Cardiac septum (tissue), 1 donor: ENCODE results near the gene QSOX1. TPM values are rescaled to one million over a fixed set of nuclear protein-coding genes. Genes with fewer than 3 reads are reported as not detected.
"Not testable (repeated sequence)": the region's sequence is repeated elsewhere in the genome, so short reads cannot be mapped to it uniquely, and the experiment has no call there.

ENCODE experiments used
- DNase-seq: peaks from one replicate; pipeline ENCODE4 v3.0.0-alpha.2; 2020; ENCODE audit warnings: low spot score
- intact Hi-C: fragments of 100-400 bp; cut with DNase I; formaldehyde crosslinking; loops from one replicate; pipeline ENCODE4 v1.14.0; 2022
- total RNA-seq: library from RNA; stranded (reverse); fragmentation: NEBNext Ultra II Directional; extraction: Animal tissue kit (Norgen Biotek cat#: 25700); gene quantifications from one replicate; pipeline ENCODE4 v1.2.1, GENCODE V29; 2021
- donor health status: DM: no; HTN: no; CAD: no.

Gene QSOX1
- total RNA-seq, 1 donor from 2014 or later = 106 TPM

DNA sequence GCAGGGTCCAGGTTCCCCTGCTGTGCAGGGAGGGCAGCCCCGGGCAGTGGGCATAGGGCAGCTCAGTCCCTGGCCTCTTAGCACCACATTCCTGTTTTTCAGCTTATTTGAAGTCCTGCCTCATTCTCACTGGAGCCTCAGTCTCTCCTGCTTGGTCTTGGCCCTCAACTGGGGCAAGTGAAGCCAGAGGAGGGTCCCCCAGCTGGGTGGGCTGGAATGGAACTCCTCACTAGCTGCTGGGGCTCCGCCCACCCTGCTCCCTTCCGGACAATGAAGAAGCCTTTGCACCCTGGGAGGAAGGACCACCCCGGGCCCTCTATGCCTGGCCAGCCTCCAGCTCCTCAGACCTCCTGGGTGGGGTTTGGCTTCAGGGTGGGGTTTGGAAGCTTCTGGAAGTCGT, 42.6 kb downstream of the QSOX1 start:
- intact Hi-C loops = no loop called here

DNA sequence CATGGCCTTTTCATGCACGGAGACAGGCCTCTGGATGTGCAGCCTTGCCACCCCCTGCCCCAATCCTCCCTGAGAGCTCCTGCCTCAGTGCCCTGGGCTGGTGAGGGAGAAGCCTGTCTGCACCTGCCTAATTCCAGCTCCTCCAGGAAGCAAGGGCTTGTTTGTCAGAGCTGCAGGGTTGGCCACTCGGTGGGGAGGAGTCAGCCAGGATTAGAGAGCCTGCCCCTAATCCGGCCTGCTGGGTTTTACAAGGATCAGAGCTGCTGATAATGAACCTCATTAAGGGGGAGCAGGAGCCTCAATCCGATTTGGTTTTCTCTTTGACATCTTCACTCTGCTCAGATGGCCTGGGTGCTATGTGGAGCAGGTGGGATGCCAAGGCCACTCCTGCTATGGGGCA, 43.5 kb downstream of the QSOX1 start:
- intact Hi-C loops = no loop called here
- no peak for DNase-seq

More for the DNA sequence above, 42.6 kb downstream of the QSOX1 start:
- no peak for DNase-seq

DNA sequence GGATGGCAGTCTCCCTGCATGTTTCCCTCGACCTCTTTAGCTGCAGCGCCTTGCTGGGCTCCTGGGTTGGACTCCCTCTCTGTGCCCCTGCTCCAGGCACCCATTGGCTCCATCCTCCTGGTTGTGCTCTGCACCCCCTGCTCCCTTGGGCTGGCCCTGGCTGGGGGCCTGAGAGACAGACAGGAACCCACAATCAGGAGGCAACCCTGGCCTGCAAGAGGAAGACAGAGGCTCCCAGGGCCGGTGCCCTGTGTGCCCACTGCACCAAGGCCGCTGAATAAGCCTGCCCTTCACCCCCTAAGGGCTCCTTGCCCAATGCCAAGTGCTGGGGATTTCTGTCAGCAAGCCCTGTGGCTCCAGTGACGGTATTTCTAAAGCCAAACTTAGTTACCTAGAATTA, 43.9 kb downstream of the QSOX1 start:
- DNase-seq = no peak
- intact Hi-C loops = no loop called here

DNA sequence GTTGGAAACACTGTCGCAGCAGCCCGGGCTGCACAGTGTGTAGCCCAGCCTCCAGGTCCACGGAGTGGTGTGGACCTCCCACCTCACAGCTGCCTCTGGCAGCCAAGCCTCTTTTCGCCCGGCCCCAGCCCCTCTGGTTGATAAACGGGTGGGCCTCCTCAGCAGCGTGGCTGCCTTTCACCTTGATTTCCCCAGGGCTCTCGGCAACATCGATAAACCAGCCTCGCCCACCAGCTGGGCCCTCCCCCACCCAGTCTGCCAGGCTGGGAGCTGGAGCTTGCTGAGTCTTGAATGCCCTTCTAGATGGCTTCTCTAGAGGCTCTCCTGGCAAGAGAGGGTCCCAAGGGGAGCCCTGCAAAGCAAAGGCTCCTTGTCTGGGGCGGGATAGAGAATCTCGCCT, 44.3 kb downstream of the QSOX1 start:
- intact Hi-C loops = no loop called here
- DNase-seq = no peak

DNA sequence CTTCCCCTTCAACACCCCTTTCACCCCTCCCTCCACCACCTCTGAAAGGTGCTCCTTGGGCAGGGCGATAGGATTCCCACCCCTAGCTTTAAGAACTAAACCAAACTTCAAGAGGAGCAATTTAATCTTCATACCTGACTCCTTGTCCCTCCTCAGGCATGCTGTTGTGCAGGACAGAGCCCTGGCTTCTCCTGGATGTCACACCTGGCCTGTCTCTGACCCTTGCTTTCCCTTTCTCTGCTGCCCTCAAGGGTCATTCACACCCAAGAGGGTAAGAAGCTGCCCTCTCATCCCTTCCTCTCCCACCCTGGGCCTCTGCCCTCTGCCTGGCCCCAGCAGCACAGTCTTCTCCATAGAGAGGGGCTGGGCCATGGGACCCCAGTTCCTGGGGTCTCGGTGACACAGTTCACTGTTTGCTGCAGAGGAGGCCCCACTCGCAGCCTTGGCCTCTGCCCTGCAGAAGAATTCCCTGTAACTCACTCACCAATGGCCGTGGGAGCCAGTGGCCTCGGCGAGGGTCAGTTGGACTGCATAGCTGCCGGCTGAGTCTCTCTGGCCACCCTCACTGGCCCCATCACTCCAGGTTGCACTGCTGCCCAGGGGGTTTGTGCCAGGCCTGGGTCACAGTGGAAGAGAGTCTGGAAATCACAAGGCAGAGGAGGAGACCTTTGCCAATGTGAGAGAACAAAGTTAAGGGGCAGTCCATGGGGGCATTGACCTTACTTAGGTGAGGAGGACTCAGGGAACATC, 47.0 kb downstream of the QSOX1 start:
- intact Hi-C loops = no loop called here
- no peak for DNase-seq

DNA sequence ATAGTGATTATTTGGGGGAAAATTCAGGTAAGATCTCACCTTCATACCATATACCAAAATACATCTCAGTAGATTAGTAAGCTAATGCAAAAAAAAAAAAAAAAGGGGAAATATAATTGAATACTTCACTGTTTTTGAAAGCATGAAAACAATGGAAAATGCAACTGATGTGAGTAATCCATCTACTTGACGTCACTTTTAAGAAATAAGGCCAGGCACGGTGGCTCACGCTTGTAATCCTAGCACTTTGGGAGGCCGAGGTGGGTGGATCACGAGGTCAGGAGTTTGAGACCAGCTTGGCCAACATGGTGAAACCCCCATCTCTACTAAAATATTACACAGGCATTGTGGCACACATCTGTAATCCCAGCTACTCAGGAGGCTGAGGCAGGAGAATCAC, 47.9 kb downstream of the QSOX1 start:
- DNase-seq, intact Hi-C loops: not testable (repeated sequence)

DNA sequence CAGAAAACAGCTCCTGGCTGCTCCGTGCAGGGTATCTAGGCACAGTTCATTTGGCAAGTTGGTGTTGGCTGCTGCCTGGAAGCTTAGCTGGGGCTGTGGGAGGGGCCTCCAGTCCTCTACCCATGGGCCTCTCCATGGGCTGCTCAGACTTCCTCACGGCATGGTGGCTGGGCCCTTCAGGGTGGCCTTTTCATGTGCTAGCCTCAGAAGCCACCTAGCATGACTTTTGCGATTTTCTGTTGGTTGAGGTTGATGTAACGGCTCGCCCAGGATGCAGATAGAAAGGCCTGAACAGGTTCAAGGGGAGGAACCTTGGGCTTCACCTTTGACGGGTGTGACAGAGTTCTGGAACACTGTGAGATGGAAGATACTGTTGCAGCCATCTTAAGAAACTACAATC, 49.6 kb downstream of the QSOX1 start:
- no peak for DNase-seq
- intact Hi-C loops = no loop called here

DNA sequence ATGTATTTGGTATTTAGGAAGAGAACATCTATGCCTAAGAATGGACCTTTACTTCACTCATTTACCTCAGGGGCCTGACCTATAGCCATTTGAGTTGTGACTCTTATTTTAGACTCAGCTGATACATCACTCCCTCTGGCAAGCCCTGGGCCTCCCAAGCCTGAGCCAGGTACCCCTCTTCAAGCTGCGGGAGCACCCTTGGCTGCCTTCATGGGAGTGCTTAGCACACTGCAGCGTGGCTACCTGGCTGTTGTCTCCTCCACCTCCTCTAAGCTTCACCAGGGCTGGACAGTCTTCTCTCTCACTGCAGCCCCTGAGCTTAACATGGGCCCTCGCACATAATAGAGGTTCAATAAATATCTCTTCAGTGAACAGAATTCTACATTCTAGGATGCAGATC, 51.9 kb downstream of the QSOX1 start:
- DNase-seq = no peak
- intact Hi-C loops = no loop called here

DNA sequence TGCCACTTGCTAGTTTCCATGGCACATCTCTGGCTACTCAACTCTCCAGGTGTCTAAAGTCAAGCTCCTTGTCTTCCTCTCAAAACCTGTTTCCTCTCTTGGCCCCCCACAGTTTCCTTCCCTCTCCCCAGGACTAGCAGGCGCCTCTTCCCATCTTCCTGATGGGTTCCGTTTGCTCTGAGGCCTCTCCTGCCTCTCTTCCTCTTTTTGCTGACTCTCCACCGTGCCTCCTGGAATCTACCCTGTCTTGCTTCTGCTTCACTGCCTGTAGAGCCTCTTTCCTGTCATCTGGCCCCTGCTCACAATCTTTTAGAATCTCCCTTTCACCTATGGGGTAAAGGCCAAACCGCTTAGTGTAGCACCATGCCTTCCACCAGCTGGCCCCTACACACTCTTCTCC, 53.6 kb downstream of the QSOX1 start:
- intact Hi-C loops = no loop called here
- DNase-seq = no peak

DNA sequence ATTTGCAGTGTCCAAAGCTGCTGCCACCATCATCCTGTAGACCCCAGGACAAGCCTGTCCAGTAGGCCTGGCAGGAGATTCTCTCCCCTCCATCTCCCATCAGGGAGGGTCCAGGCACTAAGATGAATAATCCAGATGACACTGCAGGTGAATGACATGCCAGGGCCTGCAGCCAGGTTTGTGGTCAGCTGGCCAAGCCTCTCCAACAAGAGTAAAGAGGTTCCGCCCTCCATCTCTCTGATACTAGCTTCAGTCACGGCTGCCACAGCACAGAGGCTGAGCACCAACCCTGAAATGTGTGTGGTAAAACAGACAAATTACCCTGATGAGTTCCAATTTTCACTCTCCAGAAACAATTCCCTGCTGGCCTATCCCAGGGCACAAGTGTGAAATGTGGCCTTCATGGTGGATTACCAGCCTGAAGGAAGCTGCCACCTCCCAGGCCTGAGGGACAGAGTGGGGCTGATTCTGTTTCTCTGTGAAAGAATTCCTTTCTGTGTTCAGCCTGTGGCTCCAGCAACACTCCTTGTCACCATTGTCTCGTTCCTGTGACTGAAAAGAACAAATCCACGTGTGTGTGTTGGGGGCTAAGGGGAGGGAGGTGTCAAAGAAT, 55.4 kb downstream of the QSOX1 start:
- intact Hi-C loops = no loop called here

DNA sequence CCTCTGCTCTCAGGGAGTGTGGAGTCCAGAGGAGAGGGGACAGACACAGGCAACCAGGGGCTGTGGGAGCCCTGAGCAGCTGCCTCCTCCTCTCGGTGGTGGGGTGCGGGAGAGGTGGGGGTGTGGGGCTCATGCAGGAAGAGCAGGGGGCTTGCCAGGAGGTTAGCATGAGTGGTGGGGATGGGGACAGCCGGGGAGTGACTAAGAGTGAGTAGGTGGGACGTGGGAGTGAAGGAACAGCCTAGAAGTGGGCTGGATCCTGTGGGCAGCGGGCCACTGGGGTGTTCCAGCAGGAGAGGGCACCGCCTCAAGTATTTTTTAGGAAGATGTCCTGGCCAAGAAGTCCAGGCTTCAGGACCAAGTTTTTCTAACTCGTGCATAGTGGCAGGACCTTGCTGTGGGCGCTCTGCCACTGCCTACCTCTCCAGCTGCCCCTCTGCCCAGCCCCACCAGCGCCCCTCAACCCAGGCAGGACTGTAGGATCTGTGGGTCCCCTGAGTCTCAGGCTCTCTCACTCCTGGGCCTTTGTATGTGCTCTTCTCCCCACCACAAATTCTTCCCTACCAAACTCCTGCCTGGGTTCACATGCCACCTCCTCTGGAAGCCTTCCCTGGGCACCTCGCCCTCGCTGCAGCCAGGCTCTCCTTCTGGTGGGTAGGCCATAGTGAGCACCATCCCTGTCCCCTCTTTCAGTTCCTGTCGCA, 56.6 kb downstream of the QSOX1 start:
- no peak for DNase-seq
- intact Hi-C loops = no loop called here

More for the DNA sequence above, 55.4 kb downstream of the QSOX1 start:
- no peak for DNase-seq

DNA sequence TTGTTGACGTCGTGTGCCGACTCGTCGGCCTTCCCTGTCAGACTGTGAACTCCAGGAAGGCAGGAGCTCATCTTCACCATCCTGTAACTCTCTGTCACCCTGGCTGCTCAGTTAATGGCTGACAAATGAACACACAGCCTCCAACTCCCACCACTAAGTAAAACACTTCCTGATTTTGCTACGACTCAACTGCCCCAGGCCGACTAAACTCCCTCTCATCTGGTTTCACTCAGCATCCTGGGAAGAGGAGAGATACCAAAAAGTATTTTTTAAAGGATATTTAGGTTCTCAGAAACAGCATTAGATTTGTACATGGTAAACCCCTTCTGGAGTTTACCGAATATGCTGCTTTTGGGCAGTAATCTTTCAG, 57.2 kb downstream of the QSOX1 start:
- no peak for DNase-seq
- intact Hi-C loops = no loop called here

DNA sequence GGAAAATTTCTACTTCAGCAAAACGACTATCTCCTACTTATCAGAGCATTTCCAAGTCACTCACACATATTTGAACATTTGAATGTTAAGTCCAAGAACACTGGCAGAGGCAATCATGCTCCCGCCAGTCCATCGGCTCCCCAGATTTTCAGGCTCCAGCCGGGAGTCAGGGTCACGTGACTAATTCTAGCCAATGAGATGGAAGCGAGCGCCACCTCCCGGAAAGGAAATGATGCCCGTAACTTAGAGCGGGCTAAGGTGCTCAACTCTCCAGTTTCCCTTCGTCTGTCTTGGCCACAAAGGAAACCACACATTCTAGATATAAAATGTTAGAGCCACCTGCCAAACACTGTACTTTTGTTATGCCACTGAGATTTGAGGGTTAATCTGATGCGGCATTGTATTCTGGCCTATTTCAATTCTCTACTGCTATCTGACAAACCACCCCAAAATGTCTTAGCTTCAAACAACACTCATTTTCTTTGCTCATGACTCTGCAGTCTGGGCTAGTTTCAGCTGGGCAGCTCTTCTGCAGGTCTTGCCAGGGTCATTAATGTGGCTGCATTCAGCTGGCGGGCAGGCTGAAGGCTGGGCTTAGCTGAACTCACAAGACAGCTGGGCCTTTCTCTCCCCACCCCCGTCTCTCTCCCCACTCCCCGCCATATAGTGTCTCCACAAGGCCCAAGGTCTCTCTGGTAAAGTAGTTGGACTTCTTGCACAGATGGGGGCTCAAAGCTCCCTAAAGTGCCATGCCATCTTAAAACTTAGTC, 58.9 kb downstream of the QSOX1 start:
- intact Hi-C loops = no loop called here
- DNase-seq = no peak

DNA sequence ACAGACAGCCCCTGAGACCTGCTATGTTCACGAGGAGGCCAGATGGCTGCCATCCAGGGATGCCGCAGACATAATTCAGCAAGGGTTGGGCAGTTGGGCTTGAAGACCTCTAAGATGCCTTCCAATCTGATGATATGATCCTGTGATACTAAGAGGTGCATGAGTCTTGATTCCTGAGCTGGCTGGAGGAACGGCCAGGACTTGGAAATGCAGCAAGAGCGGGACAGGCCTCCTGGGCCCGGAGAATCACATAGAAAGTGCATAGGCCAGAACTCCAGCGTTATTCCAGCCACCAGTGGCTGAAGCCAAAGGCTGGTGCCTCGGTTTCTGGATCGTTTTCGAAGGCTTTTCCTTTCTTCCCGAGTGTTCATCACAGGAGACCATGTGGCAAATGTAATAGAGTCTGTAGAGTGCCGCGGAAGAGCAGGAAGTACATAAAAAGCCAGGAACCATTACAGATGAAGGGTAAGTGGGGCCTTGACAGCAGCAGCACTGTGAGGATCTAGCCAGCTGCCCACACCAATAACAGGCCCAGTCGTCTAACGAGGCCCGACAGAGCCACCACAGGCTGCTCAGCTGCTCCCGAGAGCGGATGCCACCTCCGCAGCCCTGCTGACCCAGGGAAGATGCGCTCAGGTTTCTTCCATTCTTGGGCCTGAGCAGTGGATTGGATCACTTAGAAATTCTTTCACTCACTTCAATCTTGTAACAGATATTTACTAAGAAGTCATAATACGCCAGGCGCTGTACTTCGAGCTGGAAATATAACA, 61.4 kb downstream of the QSOX1 start:
- intact Hi-C loops = no loop called here
- DNase-seq = no peak

DNA sequence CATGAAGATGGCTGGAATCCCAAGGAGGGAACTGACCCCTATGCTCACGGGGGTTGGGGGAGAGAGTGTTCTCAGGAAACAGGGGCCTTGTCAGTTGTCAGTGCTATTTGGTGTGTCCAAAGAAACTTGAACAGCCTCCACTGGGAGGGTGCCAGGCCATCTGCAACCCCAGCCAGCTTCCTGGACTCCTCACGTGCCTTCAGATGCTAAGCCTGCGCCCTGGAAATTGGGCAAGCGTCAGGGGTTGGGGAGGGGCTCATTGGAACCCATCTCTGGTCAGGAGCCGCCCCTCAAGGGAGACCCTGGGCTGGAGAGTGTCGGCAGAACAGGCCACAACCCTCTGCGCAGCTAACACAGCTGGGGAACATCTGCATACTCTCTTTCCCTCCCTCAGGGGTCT, 62.3 kb downstream of the QSOX1 start:
- no peak for DNase-seq
- intact Hi-C loops = no loop called here

DNA sequence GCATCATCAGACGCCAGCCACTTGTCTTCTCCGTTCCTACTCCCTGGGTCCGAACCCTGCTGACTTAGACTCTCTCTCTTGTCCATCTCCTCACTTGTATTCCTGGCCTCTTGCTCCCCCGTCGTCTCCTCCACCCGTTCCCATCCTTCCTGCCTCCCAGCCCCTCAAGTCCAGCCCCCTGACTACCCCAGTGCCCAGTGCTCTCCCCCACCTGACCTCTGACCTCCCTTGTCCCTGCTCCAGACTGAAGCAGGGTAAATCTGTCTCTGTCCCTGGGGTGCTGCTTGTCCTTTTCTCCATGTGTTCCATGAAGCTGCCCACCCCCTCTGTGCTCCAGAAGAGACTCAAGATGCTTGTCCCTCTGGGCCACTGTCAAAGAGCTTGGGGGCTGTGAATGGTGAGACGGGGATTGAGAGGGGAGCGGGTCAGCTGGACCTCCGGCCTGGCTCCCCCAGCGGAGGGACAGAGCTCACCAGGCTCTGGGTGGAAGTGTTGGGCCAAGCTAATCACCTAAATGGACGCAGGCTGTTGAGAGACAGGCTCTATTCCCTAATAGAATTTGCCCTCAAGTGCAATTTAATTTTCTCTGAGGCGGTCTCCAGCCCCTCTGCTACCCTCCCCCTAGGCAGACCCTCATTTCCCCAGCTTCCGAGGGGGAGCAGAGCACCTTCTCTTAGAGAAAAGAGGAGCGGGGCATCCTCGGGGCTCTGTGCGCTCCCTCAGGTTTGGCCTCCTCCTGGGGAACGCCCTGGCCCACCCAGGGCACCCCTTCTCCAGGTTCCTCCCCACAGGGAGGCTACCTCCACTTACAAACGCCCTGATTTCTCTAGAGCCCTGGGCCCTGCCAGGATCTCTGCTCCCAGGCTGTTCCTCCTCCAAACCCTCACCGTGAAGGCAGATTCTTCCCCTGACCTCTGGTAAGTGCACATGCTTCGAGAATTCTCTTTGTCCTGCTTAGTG, 64.4 kb downstream of the QSOX1 start:
- intact Hi-C loops = no loop called here
- no peak for DNase-seq

DNA sequence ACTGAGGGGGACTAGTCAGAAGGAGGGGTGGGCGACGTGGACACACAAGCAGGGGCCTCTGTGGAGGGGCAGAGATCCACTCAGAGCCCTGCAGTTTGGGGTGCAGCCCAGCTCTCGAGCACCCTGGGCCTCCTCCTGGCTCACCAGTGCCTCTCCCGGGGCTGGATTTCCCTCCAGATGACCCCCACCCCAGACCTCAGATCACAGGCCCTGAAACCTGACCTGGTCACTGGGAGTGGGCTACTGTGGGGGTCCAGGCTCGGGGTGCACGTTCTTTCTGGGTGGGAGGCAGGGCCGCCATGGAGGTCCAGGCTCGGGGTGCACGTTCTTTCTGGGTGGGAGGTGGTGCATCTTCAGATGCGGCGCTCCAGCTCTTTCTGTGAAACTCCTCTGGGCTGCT, 65.1 kb downstream of the QSOX1 start:
- DNase-seq = no peak
- intact Hi-C loops = no loop called here

DNA sequence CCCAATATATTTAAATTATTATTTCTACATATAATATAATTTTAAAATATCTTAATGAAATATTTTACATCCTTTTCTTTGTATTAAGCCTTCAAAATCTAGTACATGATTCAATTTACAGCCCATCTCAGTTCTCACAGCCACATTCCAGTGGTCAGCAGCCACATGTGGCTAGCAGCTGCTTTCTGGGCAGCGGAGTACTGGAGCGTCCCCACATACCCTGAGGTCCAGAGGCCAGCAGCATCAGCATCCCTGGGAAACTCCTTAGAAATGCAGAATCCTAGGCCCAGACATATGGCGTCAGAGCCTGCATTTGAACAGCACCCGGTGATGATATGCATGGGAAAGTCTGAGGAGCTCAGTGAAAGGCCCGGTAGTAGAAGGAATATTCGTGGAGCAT, 66.8 kb downstream of the QSOX1 start:
- DNase-seq = no peak
- intact Hi-C loops = no loop called here
